ENCODE data around the gene LTB4R2.

Gene LTB4R2

DNA sequence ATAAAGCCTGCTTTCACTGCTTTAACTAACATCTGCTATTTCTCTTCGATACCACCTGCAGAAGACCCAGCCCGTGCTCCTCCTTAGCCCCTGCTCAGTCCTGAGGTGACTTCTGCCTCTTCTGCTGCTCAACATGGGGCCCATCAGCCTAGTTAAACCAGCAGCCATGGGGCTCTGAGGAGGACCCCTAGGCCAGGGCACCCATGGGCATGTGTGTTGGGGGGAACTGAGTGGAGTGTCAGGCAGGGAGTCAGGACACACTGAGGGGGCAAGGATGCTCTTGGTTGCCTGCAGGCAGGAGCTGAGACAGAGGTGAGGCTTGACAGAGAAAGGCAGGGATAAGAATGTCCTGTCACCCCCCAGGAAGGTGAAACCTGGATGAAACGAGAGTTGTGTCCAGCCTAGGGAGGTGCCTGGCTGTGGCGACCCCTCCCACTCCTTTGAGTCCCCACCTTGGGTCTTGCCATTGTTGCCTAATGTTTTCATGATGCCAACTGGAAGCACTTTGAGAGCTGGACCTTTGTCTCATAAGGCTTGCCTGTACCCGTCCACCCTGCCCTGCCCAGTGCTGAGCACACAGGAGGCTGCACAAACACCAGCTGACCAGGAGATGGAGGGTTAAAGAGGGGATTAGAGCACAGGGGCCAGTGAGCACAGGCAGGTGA lies 26.0 kb upstream of the LTB4R2 start:
- H3K27me3 ChIP-seq (replicated peaks; ENCODE audit: control insufficient read depth, insufficient read depth, low read length), result no peaks in the 10 kb centered on the region
- H3K36me3 ChIP-seq (ENCODE audit: control insufficient read depth, insufficient read depth, low read length), result no peaks in the 10 kb centered on the region
- DNase-seq (ENCODE audit: extremely low read depth, insufficient read length), result no peak
- TF ChIP-seq, protein P1, sequence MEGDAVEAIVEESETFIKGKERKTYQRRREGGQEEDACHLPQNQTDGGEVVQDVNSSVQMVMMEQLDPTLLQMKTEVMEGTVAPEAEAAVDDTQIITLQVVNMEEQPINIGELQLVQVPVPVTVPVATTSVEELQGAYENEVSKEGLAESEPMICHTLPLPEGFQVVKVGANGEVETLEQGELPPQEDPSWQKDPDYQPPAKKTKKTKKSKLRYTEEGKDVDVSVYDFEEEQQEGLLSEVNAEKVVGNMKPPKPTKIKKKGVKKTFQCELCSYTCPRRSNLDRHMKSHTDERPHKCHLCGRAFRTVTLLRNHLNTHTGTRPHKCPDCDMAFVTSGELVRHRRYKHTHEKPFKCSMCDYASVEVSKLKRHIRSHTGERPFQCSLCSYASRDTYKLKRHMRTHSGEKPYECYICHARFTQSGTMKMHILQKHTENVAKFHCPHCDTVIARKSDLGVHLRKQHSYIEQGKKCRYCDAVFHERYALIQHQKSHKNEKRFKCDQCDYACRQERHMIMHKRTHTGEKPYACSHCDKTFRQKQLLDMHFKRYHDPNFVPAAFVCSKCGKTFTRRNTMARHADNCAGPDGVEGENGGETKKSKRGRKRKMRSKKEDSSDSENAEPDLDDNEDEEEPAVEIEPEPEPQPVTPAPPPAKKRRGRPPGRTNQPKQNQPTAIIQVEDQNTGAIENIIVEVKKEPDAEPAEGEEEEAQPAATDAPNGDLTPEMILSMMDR (IDR thresholded peaks at IDR 0.05; ENCODE audit: insufficient read depth, low read length, poor library complexity, severe bottlenecking), result no peak
- H3K4me3 ChIP-seq (replicated peaks; ENCODE audit: low read depth, low read length), result no peak overlapping the region

GRCh38 chr14:24284501-24285035 lies 25.4 kb upstream of the LTB4R2 start:
- H3K36me3 ChIP-seq (ENCODE audit: control insufficient read depth, insufficient read depth, low read length), result no peaks in the 10 kb centered on the region
- H3K27me3 ChIP-seq (replicated peaks; ENCODE audit: control insufficient read depth, insufficient read depth, low read length), result no peaks in the 10 kb centered on the region
- no peak overlapping the region for H3K4me3 ChIP-seq (replicated peaks; ENCODE audit: low read depth, low read length)
- TF ChIP-seq, protein P1 (IDR thresholded peaks at IDR 0.05; ENCODE audit: insufficient read depth, low read length, poor library complexity, severe bottlenecking), result no peak
- no peak for DNase-seq (ENCODE audit: extremely low read depth, insufficient read length)

DNA sequence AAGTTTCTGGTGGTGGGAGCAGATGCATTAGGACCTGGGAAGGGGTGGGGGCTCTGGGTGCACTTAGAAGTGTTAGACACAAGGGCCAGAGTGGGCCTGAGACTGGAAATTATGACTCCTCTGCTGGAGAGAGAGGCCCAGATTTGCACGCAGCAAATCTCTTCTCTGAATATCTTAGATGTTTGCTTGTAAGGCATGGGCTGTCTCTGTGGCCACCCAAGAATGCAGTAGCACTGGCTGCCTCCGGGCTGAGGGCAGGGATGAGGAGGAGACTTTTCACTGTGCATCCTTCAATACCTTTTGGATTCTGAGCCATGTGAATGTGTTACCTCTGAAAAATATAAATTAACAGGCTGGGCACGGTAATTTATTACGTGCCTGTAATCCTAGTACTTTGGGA lies 24.6 kb upstream of the LTB4R2 start:
- no peaks in the 10 kb centered on the region for H3K27me3 ChIP-seq (replicated peaks; ENCODE audit: control insufficient read depth, insufficient read depth, low read length)
- peaks cover 4% of the 10 kb centered on the region; the same call in 1 of the 2 replicates for H3K36me3 ChIP-seq (ENCODE audit: control insufficient read depth, insufficient read depth, low read length)
- no peak for DNase-seq (ENCODE audit: extremely low read depth, insufficient read length)
- H3K4me3 ChIP-seq (replicated peaks; ENCODE audit: low read depth, low read length), result no peak overlapping the region
- TF ChIP-seq, protein P1 (IDR thresholded peaks at IDR 0.05; ENCODE audit: insufficient read depth, low read length, poor library complexity, severe bottlenecking), result no peak

DNA sequence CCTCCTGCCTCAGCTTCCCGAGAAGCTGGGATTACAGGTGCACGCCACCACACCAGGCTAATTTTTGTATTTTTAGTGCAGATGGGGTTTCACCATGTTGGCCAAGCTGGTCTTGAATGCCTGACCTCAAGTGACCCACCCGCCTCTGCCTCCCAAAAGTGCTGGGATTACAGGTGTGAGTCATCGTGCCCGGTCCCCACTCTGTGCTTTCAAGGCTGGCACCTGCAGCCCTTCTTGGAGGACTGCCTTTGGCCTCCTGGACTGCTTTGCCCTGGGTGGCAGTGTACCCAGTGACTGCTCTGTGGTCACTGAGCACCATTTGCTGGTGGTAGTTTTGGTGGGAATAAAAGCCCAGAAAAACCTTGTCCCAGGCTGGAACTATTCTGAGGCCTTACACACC lies 22.9 kb upstream of the LTB4R2 start:
- TF ChIP-seq, protein P1 (IDR thresholded peaks at IDR 0.05; ENCODE audit: insufficient read depth, low read length, poor library complexity, severe bottlenecking), result no peak
- Histone ChIP-seq H3K4me3 (replicated peaks; ENCODE audit: low read depth, low read length) (no peak overlapping the region), H3K36me3 (ENCODE audit: control insufficient read depth, insufficient read depth, low read length) (peaks cover 15% of the 10 kb centered on the region), H3K27me3 (replicated peaks; ENCODE audit: control insufficient read depth, insufficient read depth, low read length) (no peaks in the 10 kb centered on the region)
- no peak for DNase-seq (ENCODE audit: extremely low read depth, insufficient read length)

DNA sequence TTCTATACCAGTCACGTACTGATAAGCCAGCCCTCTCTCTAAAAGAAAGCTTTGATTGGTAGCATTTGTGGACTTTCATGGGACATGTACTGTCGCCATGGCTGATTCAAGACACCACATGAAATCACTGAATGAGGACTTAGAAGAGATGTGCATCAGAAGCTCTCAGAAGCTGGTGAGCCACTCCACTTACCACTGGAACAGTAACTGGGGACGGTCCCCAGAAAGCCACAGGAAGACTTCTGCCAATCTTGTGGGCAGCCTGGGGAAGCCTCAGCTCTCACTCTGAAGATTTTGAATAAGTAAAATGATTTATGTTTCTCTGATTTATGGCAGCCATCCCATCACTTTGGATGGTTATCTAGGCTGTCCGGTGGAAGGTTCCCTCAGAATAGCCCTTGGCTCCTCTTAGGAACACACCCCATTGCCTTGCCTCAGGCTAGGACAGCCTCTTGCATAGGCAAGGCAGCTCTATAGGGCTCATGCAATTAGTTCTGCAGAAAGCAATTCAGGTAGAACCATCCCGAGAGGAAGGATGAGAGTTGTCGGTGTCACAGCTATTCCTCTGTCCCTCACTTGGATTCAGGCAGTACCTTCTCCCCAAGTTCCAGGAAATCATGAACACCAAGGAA lies 20.2 kb upstream of the LTB4R2 start:
- Histone ChIP-seq H3K27me3 (replicated peaks; ENCODE audit: control insufficient read depth, insufficient read depth, low read length) (no peaks in the 10 kb centered on the region), H3K4me3 (replicated peaks; ENCODE audit: low read depth, low read length) (no peak overlapping the region), H3K36me3 (ENCODE audit: control insufficient read depth, insufficient read depth, low read length) (peaks cover 22% of the 10 kb centered on the region)
- TF ChIP-seq, protein P1 (IDR thresholded peaks at IDR 0.05; ENCODE audit: insufficient read depth, low read length, poor library complexity, severe bottlenecking), result no peak
- DNase-seq (ENCODE audit: extremely low read depth, insufficient read length), result no peak
